HEK293 (cell line): Measurements from ENCODE around the gene TXNRD3.

Source experiments
- CTCF ChIA-PET: fragments of 350-600 bp; formaldehyde crosslinking; extraction: SDS; loops from one replicate; lab custom pipeline; 2021; ENCODE audit warnings: antibody characterized with exemption; lab: Yijun Ruan, JAX
- POLR2A ChIA-PET: fragments of 300-600 bp; formaldehyde crosslinking; extraction: SDS; loops from one replicate; lab custom pipeline; 2020; ENCODE audit warnings: antibody characterized with exemption, inconsistent platforms; lab: Yijun Ruan, JAX
- H3K27ac ChIP-seq: fragments of 200-500 bp; sonication (Bioruptor generic); 2 replicates; pipeline ENCODE4 v1.5.1; 2014; ENCODE audit warnings: low read depth, low read length, control low read depth, inconsistent platforms; ENCODE audit errors: extremely low read depth
- H3K36me3 ChIP-seq, 2 experiments: fragments of 200-500 bp in 1 of 2; sonication (Bioruptor generic) in 1 of 2; 1 replicate in 1 of 2; 2 replicates in 1 of 2; pipeline ENCODE4 v1.5.1; 2014 to 2017; ENCODE audit warnings: inconsistent platforms in 2 of 2, low read length in 2 of 2; ENCODE audit not compliant: control insufficient read depth in 2 of 2, insufficient read depth in 1 of 2
- H3K4me1 ChIP-seq: fragments of 200-500 bp; sonication (Bioruptor generic); 2 replicates; pipeline ENCODE4 v1.5.1; 2014; ENCODE audit warnings: mild to moderate bottlenecking, low read length, inconsistent platforms; ENCODE audit not compliant: control insufficient read depth, insufficient read depth
- H3K4me3 ChIP-seq: 2 replicates; pipeline ENCODE4 v1.5.1; 2011; ENCODE audit warnings: low read depth, mild to moderate bottlenecking, control low read depth, low read length, moderate library complexity
- H3K9me3 ChIP-seq: fragments of 200-500 bp; sonication (Bioruptor generic); 2 replicates; pipeline ENCODE4 v1.5.1; 2014; ENCODE audit warnings: low read depth, low read length, inconsistent platforms; ENCODE audit not compliant: control insufficient read depth, insufficient read depth
- ATF2 ChIP-seq: fragments of 450-650 bp; formaldehyde crosslinking; IDR thresholded peaks from 2 replicates; pipeline ENCODE4 v1.5.1; 2016; ENCODE audit warnings: missing biosample characterization, missing genetic modification characterization, low read depth
- BCL11A ChIP-seq: fragments of 450-650 bp; formaldehyde crosslinking; IDR thresholded peaks from 2 replicates; pipeline ENCODE4 v1.5.1; 2016; ENCODE audit warnings: low read depth, missing biosample characterization, missing genetic modification characterization
- EGR2 ChIP-seq: fragments of 450-650 bp; formaldehyde crosslinking; IDR thresholded peaks from 2 replicates; pipeline ENCODE4 v1.5.1; 2016; ENCODE audit warnings: low read depth, missing biosample characterization, missing genetic modification characterization
- HOXA7 ChIP-seq: sonication (generic); formaldehyde crosslinking; IDR thresholded peaks from 2 replicates; pipeline ENCODE4 v1.8.1; 2022; ENCODE audit warnings: missing genetic modification reagents, borderline replicate concordance
- PRDM6 ChIP-seq: fragments of 450-650 bp; formaldehyde crosslinking; IDR thresholded peaks from 2 replicates; pipeline ENCODE4 v1.5.1; 2017; ENCODE audit warnings: missing biosample characterization, missing genetic modification characterization
- SETDB1 ChIP-seq: IDR thresholded peaks from one replicate; pipeline ENCODE4 v1.6.1; 2017; ENCODE audit warnings: mild to moderate bottlenecking, low read length, moderate library complexity, mixed read lengths; ENCODE audit not compliant: insufficient read length
- TRIM28 ChIP-seq: IDR thresholded peaks from 2 replicates; pipeline ENCODE4 v1.6.1; 2011; ENCODE audit warnings: low read length, control low read depth, borderline replicate concordance
- ZBTB17 ChIP-seq: fragments of 450-650 bp; formaldehyde crosslinking; IDR thresholded peaks from 2 replicates; pipeline ENCODE4 v1.5.1; 2016; ENCODE audit warnings: missing biosample characterization, missing genetic modification characterization
- ZBTB26 ChIP-seq: fragments of 450-650 bp; formaldehyde crosslinking; optimal IDR thresholded peaks from 2 replicates; pipeline ENCODE3; 2016; ENCODE audit warnings: missing biosample characterization, mild to moderate bottlenecking, missing genetic modification characterization
- ZBTB8A ChIP-seq: fragments of 450-650 bp; formaldehyde crosslinking; IDR thresholded peaks from 2 replicates; pipeline ENCODE4 v1.5.1; 2016; ENCODE audit warnings: missing biosample characterization, missing genetic modification characterization
- ZNF138 ChIP-seq: fragments of 450-650 bp; formaldehyde crosslinking; IDR thresholded peaks from 2 replicates; pipeline ENCODE4 v1.5.1; 2016; ENCODE audit warnings: missing biosample characterization, missing genetic modification characterization, borderline replicate concordance
- ZNF157 ChIP-seq: fragments of 450-650 bp; formaldehyde crosslinking; IDR thresholded peaks from 2 replicates; pipeline ENCODE4 v1.5.1; 2016; ENCODE audit warnings: missing biosample characterization, missing genetic modification characterization
- ZNF184 ChIP-seq: fragments of 450-650 bp; IDR thresholded peaks from 2 replicates; pipeline ENCODE4 v1.5.1; 2018; ENCODE audit warnings: missing biosample characterization, mild to moderate bottlenecking, missing genetic modification characterization
- ZNF621 ChIP-seq: fragments of 450-650 bp; formaldehyde crosslinking; IDR thresholded peaks from 2 replicates; pipeline ENCODE4 v1.5.1; 2017; ENCODE audit warnings: missing biosample characterization, missing genetic modification characterization
- ZNF654 ChIP-seq: fragments of 450-650 bp; formaldehyde crosslinking; IDR thresholded peaks from 2 replicates; pipeline ENCODE4 v1.5.1; 2016; ENCODE audit warnings: low read depth, missing biosample characterization, missing genetic modification characterization
- ZNF768 ChIP-seq: fragments of 450-650 bp; formaldehyde crosslinking; IDR thresholded peaks from 2 replicates; pipeline ENCODE4 v1.5.1; 2018; ENCODE audit warnings: missing biosample characterization, mild to moderate bottlenecking, missing genetic modification characterization
- TF ChIP-seq, protein P1 (sequence below): fragments of 450-650 bp; formaldehyde crosslinking; IDR thresholded peaks from 2 replicates; pipeline ENCODE4 v1.5.1; 2016; ENCODE audit warnings: missing biosample characterization, missing genetic modification characterization
- TF ChIP-seq, protein P2 (sequence below): fragments of 450-650 bp; formaldehyde crosslinking; IDR thresholded peaks from 2 replicates; pipeline ENCODE4 v1.5.1; 2016; ENCODE audit warnings: missing biosample characterization, missing genetic modification characterization
- TF ChIP-seq, protein P3 (sequence below): fragments of 450-650 bp; formaldehyde crosslinking; conservative IDR thresholded peaks from 2 replicates; pipeline ENCODE4 v1.5.1; 2016; ENCODE audit warnings: low read depth, missing biosample characterization, missing genetic modification characterization

The TXNRD3 gene

GRCh38 chr3:126692858-126693257 lies 37.9 kb upstream of the TXNRD3 start:
- no peaks in the 10 kb centered on the region for H3K9me3 ChIP-seq
- no peak for TF ChIP-seq SETDB1
- TF ChIP-seq PRDM6 (tag by site-specific recombination), result no peak
- TF ChIP-seq ZBTB8A (tag by site-specific recombination), result no peak
- TF ChIP-seq ZNF138 (tag by site-specific recombination), result no peak
- no peak for TF ChIP-seq ZNF184 (tag by site-specific recombination)
- TF ChIP-seq, protein P1, sequence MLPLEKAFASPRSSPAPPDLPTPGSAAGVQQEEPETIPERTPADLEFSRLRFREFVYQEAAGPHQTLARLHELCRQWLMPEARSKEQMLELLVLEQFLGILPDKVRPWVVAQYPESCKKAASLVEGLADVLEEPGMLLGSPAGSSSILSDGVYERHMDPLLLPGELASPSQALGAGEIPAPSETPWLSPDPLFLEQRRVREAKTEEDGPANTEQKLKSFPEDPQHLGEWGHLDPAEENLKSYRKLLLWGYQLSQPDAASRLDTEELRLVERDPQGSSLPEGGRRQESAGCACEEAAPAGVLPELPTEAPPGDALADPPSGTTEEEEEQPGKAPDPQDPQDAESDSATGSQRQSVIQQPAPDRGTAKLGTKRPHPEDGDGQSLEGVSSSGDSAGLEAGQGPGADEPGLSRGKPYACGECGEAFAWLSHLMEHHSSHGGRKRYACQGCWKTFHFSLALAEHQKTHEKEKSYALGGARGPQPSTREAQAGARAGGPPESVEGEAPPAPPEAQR, result no peak
- TF ChIP-seq, protein P2, sequence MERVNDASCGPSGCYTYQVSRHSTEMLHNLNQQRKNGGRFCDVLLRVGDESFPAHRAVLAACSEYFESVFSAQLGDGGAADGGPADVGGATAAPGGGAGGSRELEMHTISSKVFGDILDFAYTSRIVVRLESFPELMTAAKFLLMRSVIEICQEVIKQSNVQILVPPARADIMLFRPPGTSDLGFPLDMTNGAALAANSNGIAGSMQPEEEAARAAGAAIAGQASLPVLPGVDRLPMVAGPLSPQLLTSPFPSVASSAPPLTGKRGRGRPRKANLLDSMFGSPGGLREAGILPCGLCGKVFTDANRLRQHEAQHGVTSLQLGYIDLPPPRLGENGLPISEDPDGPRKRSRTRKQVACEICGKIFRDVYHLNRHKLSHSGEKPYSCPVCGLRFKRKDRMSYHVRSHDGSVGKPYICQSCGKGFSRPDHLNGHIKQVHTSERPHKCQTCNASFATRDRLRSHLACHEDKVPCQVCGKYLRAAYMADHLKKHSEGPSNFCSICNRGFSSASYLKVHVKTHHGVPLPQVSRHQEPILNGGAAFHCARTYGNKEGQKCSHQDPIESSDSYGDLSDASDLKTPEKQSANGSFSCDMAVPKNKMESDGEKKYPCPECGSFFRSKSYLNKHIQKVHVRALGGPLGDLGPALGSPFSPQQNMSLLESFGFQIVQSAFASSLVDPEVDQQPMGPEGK (tag by site-specific recombination), result no peak
- TF ChIP-seq ATF2, result no peak
- no peak for TF ChIP-seq HOXA7 (CRISPR knock-in tag)
- no peak for TF ChIP-seq ZNF621 (tag by site-specific recombination)
- no peak for TF ChIP-seq ZNF157 (tag by site-specific recombination)
- no peak for TF ChIP-seq ZBTB17 (tag by site-specific recombination)
- no peak for TF ChIP-seq EGR2 (tag by site-specific recombination)
- no peak for TF ChIP-seq ZNF654 (tag by site-specific recombination)
- TF ChIP-seq BCL11A (tag by site-specific recombination), result no peak
- TF ChIP-seq, protein P3, sequence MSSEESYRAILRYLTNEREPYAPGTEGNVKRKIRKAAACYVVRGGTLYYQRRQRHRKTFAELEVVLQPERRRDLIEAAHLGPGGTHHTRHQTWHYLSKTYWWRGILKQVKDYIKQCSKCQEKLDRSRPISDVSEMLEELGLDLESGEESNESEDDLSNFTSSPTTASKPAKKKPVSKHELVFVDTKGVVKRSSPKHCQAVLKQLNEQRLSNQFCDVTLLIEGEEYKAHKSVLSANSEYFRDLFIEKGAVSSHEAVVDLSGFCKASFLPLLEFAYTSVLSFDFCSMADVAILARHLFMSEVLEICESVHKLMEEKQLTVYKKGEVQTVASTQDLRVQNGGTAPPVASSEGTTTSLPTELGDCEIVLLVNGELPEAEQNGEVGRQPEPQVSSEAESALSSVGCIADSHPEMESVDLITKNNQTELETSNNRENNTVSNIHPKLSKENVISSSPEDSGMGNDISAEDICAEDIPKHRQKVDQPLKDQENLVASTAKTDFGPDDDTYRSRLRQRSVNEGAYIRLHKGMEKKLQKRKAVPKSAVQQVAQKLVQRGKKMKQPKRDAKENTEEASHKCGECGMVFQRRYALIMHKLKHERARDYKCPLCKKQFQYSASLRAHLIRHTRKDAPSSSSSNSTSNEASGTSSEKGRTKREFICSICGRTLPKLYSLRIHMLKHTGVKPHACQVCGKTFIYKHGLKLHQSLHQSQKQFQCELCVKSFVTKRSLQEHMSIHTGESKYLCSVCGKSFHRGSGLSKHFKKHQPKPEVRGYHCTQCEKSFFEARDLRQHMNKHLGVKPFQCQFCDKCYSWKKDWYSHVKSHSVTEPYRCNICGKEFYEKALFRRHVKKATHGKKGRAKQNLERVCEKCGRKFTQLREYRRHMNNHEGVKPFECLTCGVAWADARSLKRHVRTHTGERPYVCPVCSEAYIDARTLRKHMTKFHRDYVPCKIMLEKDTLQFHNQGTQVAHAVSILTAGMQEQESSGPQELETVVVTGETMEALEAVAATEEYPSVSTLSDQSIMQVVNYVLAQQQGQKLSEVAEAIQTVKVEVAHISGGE, result no peak
- TF ChIP-seq ZNF768 (tag by site-specific recombination), result no peak
- no peak for TF ChIP-seq ZBTB26 (tag by site-specific recombination)
- no peak for TF ChIP-seq TRIM28
- no peaks in the 10 kb centered on the region for H3K4me1 ChIP-seq
- H3K36me3 ChIP-seq, result no peaks in the 10 kb centered on the region
- CTCF ChIA-PET, result interaction anchor here (0.6 to 2.0 kb wide), 2 partner anchors 14 to 1345 kb away, joined by 3 to 6 read pairs; no protein-coding TSS in a partner anchor
- POLR2A ChIA-PET, result no interaction called here
- no peak overlapping the region for H3K4me3 ChIP-seq
- no peak overlapping the region for H3K27ac ChIP-seq
